Measurements from ENCODE around the gene EXOSC5. TPM values are rescaled to one million over a fixed set of nuclear protein-coding genes. Genes with fewer than 3 reads are reported as not detected.
A peak's percentile ranks its signal among the peaks of the same experiment; 100 is the strongest.

EXOSC5 gene
- total and polyA plus RNA-seq, 2 of the 4 experiments (the other 2 are of a cell fraction) = 19.0 to 25.2 TPM

GRCh38 chr19:41363371-41363752 lies 33.8 kb downstream of the EXOSC5 start:
- Histone ChIP-seq H2AK9ac (replicated peaks; ENCODE audit: low read depth, low read length, poor library complexity) (peak overlapping the region; percentile 84), H2AFZ (replicated peaks; ENCODE audit: low read length, poor library complexity) (peak overlapping the region; percentile 98), H3K9me1 (ENCODE audit: insufficient read depth, low read length) (peaks cover 13% of the 10 kb centered on the region), H2BK120ac (ENCODE audit: low read depth, low read length) (0 out of 2 replicates have a peak overlapping the region, but pooled peaks have one; percentile 40), H3K9me3 (ENCODE audit: control insufficient read depth, insufficient read depth, low read length) (no peaks in the 10 kb centered on the region), H4K5ac (ENCODE audit: low read depth, low read length) (peak overlapping the region; percentile 60), H3K4me1 (ENCODE audit: control insufficient read depth, insufficient read depth, low read length) (peaks cover 11% of the 10 kb centered on the region), H2BK20ac (ENCODE audit: low read depth, low read length) (peak overlapping the region; percentile 13; the same call in 1 of the 2 replicates), H3K36me3 (ENCODE audit: control insufficient read depth, insufficient read depth, low read length) (no peaks in the 10 kb centered on the region), H3K14ac (replicated peaks; ENCODE audit: low read depth, low read length) (peak overlapping the region; percentile 94), H3K27me3 (ENCODE audit: control insufficient read depth, insufficient read depth, low read length) (no peaks in the 10 kb centered on the region), H4K8ac (ENCODE audit: low read depth in 2 of 2, low read length in 2 of 2) (peak overlapping the region; percentile 97 to 100), H3K4me2 (ENCODE audit: low read depth, low read length) (peak overlapping the region; percentile 59), H3K27ac (ENCODE audit: insufficient read depth, low read length) (peak overlapping the region; percentile 50; the same call in 1 of the 2 replicates), H2BK5ac (ENCODE audit: low read depth, low read length, poor library complexity, severe bottlenecking) (peak overlapping the region; percentile 58), H3K4ac (ENCODE audit: low read depth, low read length) (peak overlapping the region; percentile 79), H3K9ac (ENCODE audit: low read depth, low read length) (peak overlapping the region; percentile 20), H4K20me1 (ENCODE audit: insufficient read depth, low read length) (no peaks in the 10 kb centered on the region), H3K4me3 (ENCODE audit: insufficient read depth, low read depth, low read length) (peak overlapping the region; percentile 67), H3K56ac (ENCODE audit: extremely low read depth, insufficient read depth, low read length) (no peak overlapping the region), H3K79me1 (ENCODE audit: low read depth in 1 of 2, low read length in 2 of 2) (peaks cover 21 to 45% of the 10 kb centered on the region in 2 experiments), H2AK5ac (ENCODE audit: low read depth, low read length) (peak overlapping the region; percentile 84), H3K18ac (ENCODE audit: low read depth, low read length) (peak overlapping the region; percentile 47; the same call in 1 of the 2 replicates), H4K91ac (ENCODE audit: insufficient read depth, low read depth, low read length) (peak overlapping the region; percentile 81), H2BK15ac (ENCODE audit: low read depth, low read length) (peak overlapping the region; percentile 53; the same call in 1 of the 3 replicates), H3K23ac (ENCODE audit: low read depth, low read length) (peak overlapping the region; percentile 57; the same call in 1 of the 2 replicates)
- TF ChIP-seq POLR2A (IDR thresholded peaks at IDR 0.05; ENCODE audit: low read depth, low read length) (no peak), BHLHE40 (IDR thresholded peaks at IDR 0.05; ENCODE audit: low read depth, low read length) (no peak), MAZ (IDR thresholded peaks at IDR 0.05; ENCODE audit: borderline replicate concordance, low read depth, low read length) (no peak)
- POLR2A ChIA-PET (ENCODE audit: unreplicated experiment) = interaction anchor here (0.6 to 1.3 kb wide), 2 partner anchors 10 to 108 kb away, joined by 4 to 5 read pairs; no protein-coding TSS in a partner anchor
- dilution Hi-C loops (cut with HindIII; ENCODE audit: low sequenced_read_pairs, unreplicated experiment) = no loop called here
- CTCF ChIA-PET = interaction anchor here (0.9 kb wide), 1 partner anchor 564 kb away, joined by 4 read pairs; the partner anchor contains the start of gene EGLN2
- in situ Hi-C loops (cut with MboI; ENCODE audit: low sequenced_read_pairs) = no loop called here
- no TSS peak for BruUV-seq (replicated peaks)
- WGBS, 2 experiments (ENCODE audit: extremely low coverage in 2 of 2, insufficient read length in 1 of 2) = no CpG with 5 or more reads among the region's 6 CpGs
- intact Hi-C loops (cut with micrococcal nuclease) = no loop called here
- no peak for DNase-seq
- no peak for ATAC-seq (ENCODE audit: low read depth)
